ENCODE results near the gene EBF3.

DNA sequence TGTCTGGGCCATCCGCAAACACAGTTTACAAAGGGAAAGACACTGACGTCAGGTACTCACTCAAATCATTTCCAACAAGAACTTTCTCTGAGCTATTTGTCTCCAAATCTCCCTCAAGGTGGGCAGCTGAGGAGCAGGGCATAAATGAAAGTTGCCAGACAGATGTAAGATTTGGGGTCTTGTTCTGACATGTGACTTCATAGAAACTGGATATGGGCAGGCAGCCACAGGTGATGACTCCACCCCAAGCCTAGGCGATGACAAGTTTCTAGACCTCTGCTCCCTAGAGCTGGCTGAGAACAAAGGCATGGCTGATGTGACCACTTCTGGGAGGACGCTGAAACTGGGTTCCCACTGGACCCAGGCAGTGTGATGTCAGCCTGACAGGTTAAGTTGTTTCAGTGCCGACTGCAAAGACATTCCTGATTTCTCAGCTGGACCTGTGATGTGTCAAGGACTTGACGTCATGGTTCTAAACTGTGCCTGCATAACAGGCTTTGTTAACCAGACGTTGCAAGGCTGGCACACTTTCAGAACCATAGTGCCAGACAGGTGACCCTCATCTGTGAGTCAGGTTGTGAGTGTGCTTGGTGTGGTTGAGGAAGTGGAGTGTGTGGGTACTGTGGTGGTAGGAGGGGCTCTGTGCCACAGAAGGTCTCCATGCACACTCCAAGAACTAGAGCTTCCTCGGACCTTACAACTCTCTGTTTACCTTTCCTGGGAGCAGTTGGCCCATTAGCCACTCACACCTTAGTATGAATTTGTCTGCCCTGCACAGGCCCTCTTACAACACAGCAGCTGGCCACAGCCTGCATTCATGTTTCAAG, 39.9 kb upstream of the EBF3 start:
- TF ChIP-seq POLR2A (IDR thresholded peaks at IDR 0.05; ENCODE audit: low read length) (no peak), GATA1 (IDR thresholded peaks at IDR 0.05; ENCODE audit: low read depth, low read length) (no peak)
